CD4-positive, alpha-beta T cell treated with Interleukin-15 for 4 hours (primary cell): Measurements from ENCODE around the gene TFPT.
"Not testable (repeated sequence)": the region's sequence is repeated elsewhere in the genome, so short reads cannot be mapped to it uniquely, and the experiment has no call there.

Experiments used
- DNase-seq: peaks from one replicate; pipeline ENCODE4 v3.0.0-alpha.2; 2020; ENCODE audit warnings: low spot score

The TFPT gene

GRCh38 chr19:54124393-54124792 is 8.9 kb upstream of the TFPT start:
- no peak for DNase-seq

GRCh38 chr19:54123682-54124081 is 8.2 kb upstream of the TFPT start:
- no peak for DNase-seq

GRCh38 chr19:54121259-54121658 is 5.8 kb upstream of the TFPT start:
- no peak for DNase-seq

- peak; percentile 47 for DNase-seq
Observed at GRCh38 chr19:54114340-54115108, 933 bp downstream of the TFPT start.

- no peak for DNase-seq
Observed at GRCh38 chr19:54109651-54110050, 5.8 kb downstream of the TFPT start.

- no peak for DNase-seq
Observed at GRCh38 chr19:54108496-54108895, 7.0 kb downstream of the TFPT start.

- DNase-seq, result no peak
Observed at GRCh38 chr19:54107876-54108490, 7.5 kb downstream of the TFPT start.

- no peak for DNase-seq
Observed at GRCh38 chr19:54106716-54107115, 8.7 kb downstream of the TFPT start.

- DNase-seq, result no peak
Observed at GRCh38 chr19:54105796-54106195, 9.7 kb downstream of the TFPT start.

GRCh38 chr19:54104998-54105715 is 10.3 kb downstream of the TFPT start:
- no peak for DNase-seq

GRCh38 chr19:54102421-54103169 is 12.9 kb downstream of the TFPT start, which contains the start of gene NDUFA3:
Gene NDUFA3, plus strand, starts transcription at chr19:54102855. Its CDS starts 24 bp downstream, at chr19:54102879.
- peak; percentile 99 for DNase-seq

GRCh38 chr19:54100561-54100960 is 14.9 kb downstream of the TFPT start, which contains the start of gene OSCAR:
Gene OSCAR, minus strand, starts transcription at chr19:54100803. Its CDS starts 11 bp downstream, at chr19:54100792.
- DNase-seq, result no peak

- DNase-seq, result not testable (repeated sequence)
Observed at GRCh38 chr19:54099903-54100255, 15.6 kb downstream of the TFPT start.

GRCh38 chr19:54099190-54099902 is 16.1 kb downstream of the TFPT start:
- no peak for DNase-seq

GRCh38 chr19:54096617-54097106 is 18.8 kb downstream of the TFPT start:
- DNase-seq, result peak; percentile 38

- peak; percentile 40 for DNase-seq
Observed at GRCh38 chr19:54095859-54096616, 19.4 kb downstream of the TFPT start.

- no peak for DNase-seq
Observed at GRCh38 chr19:54095136-54095858, 20.2 kb downstream of the TFPT start.

- no peak for DNase-seq
Observed at GRCh38 chr19:54094426-54095000, 20.9 kb downstream of the TFPT start.

GRCh38 chr19:54084410-54084809 is 31.0 kb downstream of the TFPT start:
- DNase-seq, result no peak

- no peak for DNase-seq
Observed at GRCh38 chr19:54081032-54081431, 34.4 kb downstream of the TFPT start, which contains the start of gene TARM1. Gene TARM1, minus strand, starts transcription at chr19:54081365. Its CDS starts 25 bp downstream, at chr19:54081340.
